ENCODE results near the gene UBE2E1.

Gene UBE2E1

GRCh38 chr3:23797491-23797890, 8.3 kb upstream of the UBE2E1 start:
- no peaks in the 10 kb centered on the region for H3K36me3 ChIP-seq (ENCODE audit: control insufficient read depth, low read depth, low read length)

DNA sequence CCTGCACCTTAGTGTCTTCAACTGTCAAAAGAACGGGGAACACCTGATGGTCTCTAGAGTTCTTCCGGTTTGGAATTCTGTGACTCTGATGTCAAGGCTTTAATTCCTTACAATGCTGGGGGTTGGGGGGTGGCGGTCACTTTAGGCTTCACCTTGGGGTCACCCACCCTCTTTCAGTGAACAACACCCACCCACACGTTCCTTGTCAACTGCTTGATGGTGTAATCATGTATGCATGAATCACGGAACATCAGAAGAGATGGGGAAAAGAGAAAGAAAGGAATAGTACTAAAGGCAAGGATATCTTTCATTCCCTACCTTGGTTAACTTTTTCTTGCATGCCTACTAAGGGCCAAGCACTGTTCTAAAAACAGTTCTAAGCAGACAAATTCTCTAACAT, 7.3 kb upstream of the UBE2E1 start:
- H3K9me3 ChIP-seq (ENCODE audit: control insufficient read depth, low read depth, low read length): no peaks in the 10 kb centered on the region
- H3K36me3 ChIP-seq (ENCODE audit: control insufficient read depth, low read depth, low read length): no peaks in the 10 kb centered on the region
- no peak overlapping the region for H3K27ac ChIP-seq (ENCODE audit: low read length)
- no peak overlapping the region for H3K9ac ChIP-seq (ENCODE audit: low read length)
- no peaks in the 10 kb centered on the region for H3K4me1 ChIP-seq (ENCODE audit: control insufficient read depth, low read depth, low read length)
- H3K4me3 ChIP-seq (ENCODE audit: low read length): no peak overlapping the region
- no peaks in the 10 kb centered on the region for H3K27me3 ChIP-seq (ENCODE audit: control insufficient read depth, insufficient read depth, low read length)

More at GRCh38 chr3:23797491-23797890, 8.3 kb upstream of the UBE2E1 start:
- no peak overlapping the region for H3K27ac ChIP-seq (ENCODE audit: low read length)
- no peaks in the 10 kb centered on the region for H3K4me1 ChIP-seq (ENCODE audit: control insufficient read depth, low read depth, low read length)
- no peaks in the 10 kb centered on the region for H3K27me3 ChIP-seq (ENCODE audit: control insufficient read depth, insufficient read depth, low read length)
- H3K9ac ChIP-seq (ENCODE audit: low read length): no peak overlapping the region
- H3K4me3 ChIP-seq (ENCODE audit: low read length): no peak overlapping the region
- H3K9me3 ChIP-seq (ENCODE audit: control insufficient read depth, low read depth, low read length): no peaks in the 10 kb centered on the region

- no peaks in the 10 kb centered on the region for H3K4me1 ChIP-seq (ENCODE audit: control insufficient read depth, low read depth, low read length)
- no peaks in the 10 kb centered on the region for H3K9me3 ChIP-seq (ENCODE audit: control insufficient read depth, low read depth, low read length)
- no peak overlapping the region for H3K4me3 ChIP-seq (ENCODE audit: low read length)
- H3K27me3 ChIP-seq (ENCODE audit: control insufficient read depth, insufficient read depth, low read length): no peaks in the 10 kb centered on the region
- no peak overlapping the region for H3K27ac ChIP-seq (ENCODE audit: low read length)
- no peak overlapping the region for H3K9ac ChIP-seq (ENCODE audit: low read length)
- no peaks in the 10 kb centered on the region for H3K36me3 ChIP-seq (ENCODE audit: control insufficient read depth, low read depth, low read length)
Measured at GRCh38 chr3:23798876-23799275, 6.9 kb upstream of the UBE2E1 start.

DNA sequence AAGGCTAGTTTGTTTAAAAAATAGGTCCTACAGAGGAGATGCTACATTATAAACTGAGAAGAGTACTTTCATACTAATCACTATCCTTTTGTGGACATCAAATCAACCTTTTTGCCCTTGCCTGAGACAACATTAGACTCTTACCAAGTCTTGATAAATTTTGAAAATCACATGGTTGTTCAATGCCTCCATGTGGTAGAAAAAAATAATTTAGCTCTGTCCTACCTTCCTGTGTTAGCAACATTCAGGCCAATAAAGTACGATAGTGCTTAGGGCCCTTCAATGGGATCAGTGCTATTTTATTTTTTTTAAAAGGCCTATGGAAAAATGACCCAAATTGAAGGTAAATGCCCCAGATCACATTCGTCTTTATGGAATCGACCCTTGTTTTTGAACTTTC, 5.0 kb upstream of the UBE2E1 start:
- Histone ChIP-seq H3K27me3 (ENCODE audit: control insufficient read depth, insufficient read depth, low read length) (peaks cover 10% of the 10 kb centered on the region), H3K9ac (ENCODE audit: low read length) (no peak overlapping the region), H3K4me3 (ENCODE audit: low read length) (no peak overlapping the region), H3K27ac (ENCODE audit: low read length) (no peak overlapping the region), H3K4me1 (ENCODE audit: control insufficient read depth, low read depth, low read length) (peaks cover 3% of the 10 kb centered on the region), H3K9me3 (ENCODE audit: control insufficient read depth, low read depth, low read length) (no peaks in the 10 kb centered on the region), H3K36me3 (ENCODE audit: control insufficient read depth, low read depth, low read length) (no peaks in the 10 kb centered on the region)

GRCh38 chr3:23804441-23805209, 1.1 kb upstream of the UBE2E1 start:
- H3K9me3 ChIP-seq (ENCODE audit: control insufficient read depth, low read depth, low read length): no peaks in the 10 kb centered on the region
- H3K27ac ChIP-seq (ENCODE audit: low read length): no peak overlapping the region
- peaks cover 10% of the 10 kb centered on the region for H3K27me3 ChIP-seq (ENCODE audit: control insufficient read depth, insufficient read depth, low read length)
- H3K4me3 ChIP-seq (ENCODE audit: low read length): peak overlapping the region; percentile 51
- peaks cover 27% of the 10 kb centered on the region for H3K4me1 ChIP-seq (ENCODE audit: control insufficient read depth, low read depth, low read length)
- H3K36me3 ChIP-seq (ENCODE audit: control insufficient read depth, low read depth, low read length): peaks cover 13% of the 10 kb centered on the region
- no peak overlapping the region for H3K9ac ChIP-seq (ENCODE audit: low read length)

GRCh38 chr3:23805210-23805632, 534 bp upstream of the UBE2E1 start:
- Histone ChIP-seq H3K9ac (ENCODE audit: low read length) (peak overlapping the region; percentile 73), H3K27ac (ENCODE audit: low read length) (no peak overlapping the region), H3K4me1 (ENCODE audit: control insufficient read depth, low read depth, low read length) (peaks cover 31% of the 10 kb centered on the region)

GRCh38 chr3:23806534-23807423, 1.0 kb downstream of the UBE2E1 start:
- H3K27me3 ChIP-seq (ENCODE audit: control insufficient read depth, insufficient read depth, low read length): peaks cover 10% of the 10 kb centered on the region
- H3K4me1 ChIP-seq (ENCODE audit: control insufficient read depth, low read depth, low read length): peaks cover 39% of the 10 kb centered on the region
- H3K9ac ChIP-seq (ENCODE audit: low read length): peak overlapping the region; percentile 73
- peak overlapping the region; percentile 80 for H3K4me3 ChIP-seq (ENCODE audit: low read length)
- peaks cover 13% of the 10 kb centered on the region for H3K36me3 ChIP-seq (ENCODE audit: control insufficient read depth, low read depth, low read length)
- no peaks in the 10 kb centered on the region for H3K9me3 ChIP-seq (ENCODE audit: control insufficient read depth, low read depth, low read length)
- no peak overlapping the region for H3K27ac ChIP-seq (ENCODE audit: low read length)

More at GRCh38 chr3:23805210-23805632, 534 bp upstream of the UBE2E1 start:
- Histone ChIP-seq H3K9me3 (ENCODE audit: control insufficient read depth, low read depth, low read length) (no peaks in the 10 kb centered on the region), H3K4me3 (ENCODE audit: low read length) (peak overlapping the region; percentile 51), H3K27me3 (ENCODE audit: control insufficient read depth, insufficient read depth, low read length) (peaks cover 10% of the 10 kb centered on the region), H3K36me3 (ENCODE audit: control insufficient read depth, low read depth, low read length) (peaks cover 13% of the 10 kb centered on the region)

GRCh38 chr3:23807424-23808015, 1.8 kb downstream of the UBE2E1 start:
- H3K4me1 ChIP-seq (ENCODE audit: control insufficient read depth, low read depth, low read length): peaks cover 43% of the 10 kb centered on the region
- peaks cover 18% of the 10 kb centered on the region for H3K36me3 ChIP-seq (ENCODE audit: control insufficient read depth, low read depth, low read length)
- no peak overlapping the region for H3K27ac ChIP-seq (ENCODE audit: low read length)
- H3K4me3 ChIP-seq (ENCODE audit: low read length): peak overlapping the region; percentile 80
- H3K9me3 ChIP-seq (ENCODE audit: control insufficient read depth, low read depth, low read length): no peaks in the 10 kb centered on the region
- H3K9ac ChIP-seq (ENCODE audit: low read length): peak overlapping the region; percentile 73
- H3K27me3 ChIP-seq (ENCODE audit: control insufficient read depth, insufficient read depth, low read length): peaks cover 10% of the 10 kb centered on the region

- Histone ChIP-seq H3K4me1 (ENCODE audit: control insufficient read depth, low read depth, low read length) (peaks cover 43% of the 10 kb centered on the region), H3K36me3 (ENCODE audit: control insufficient read depth, low read depth, low read length) (peaks cover 18% of the 10 kb centered on the region), H3K9ac (ENCODE audit: low read length) (no peak overlapping the region), H3K27ac (ENCODE audit: low read length) (no peak overlapping the region), H3K9me3 (ENCODE audit: control insufficient read depth, low read depth, low read length) (no peaks in the 10 kb centered on the region), H3K4me3 (ENCODE audit: low read length) (peak overlapping the region; percentile 80), H3K27me3 (ENCODE audit: control insufficient read depth, insufficient read depth, low read length) (peaks cover 10% of the 10 kb centered on the region)
Measured at GRCh38 chr3:23808525-23808924, 2.8 kb downstream of the UBE2E1 start.

DNA sequence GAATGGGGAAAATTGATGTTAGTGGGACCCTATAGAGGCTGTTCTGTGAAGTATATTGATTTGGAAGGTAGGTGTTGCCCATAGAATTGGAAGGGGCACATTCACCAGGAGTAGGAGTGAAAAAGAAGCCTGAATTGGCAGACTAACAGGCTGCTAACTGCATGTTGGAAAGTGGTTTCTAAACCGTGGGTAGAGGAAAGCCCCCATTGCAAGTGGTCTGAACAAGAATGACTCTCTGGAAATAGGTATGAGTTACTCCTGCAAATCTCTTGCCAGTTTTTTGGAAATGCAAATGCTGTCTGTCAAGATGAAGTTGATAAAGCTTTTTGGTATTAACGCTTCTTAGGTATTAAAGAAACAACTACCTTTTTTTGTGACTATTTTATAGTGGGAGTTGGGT, 3.5 kb downstream of the UBE2E1 start:
- Histone ChIP-seq H3K4me3 (ENCODE audit: low read length) (peak overlapping the region; percentile 82), H3K36me3 (ENCODE audit: control insufficient read depth, low read depth, low read length) (peaks cover 18% of the 10 kb centered on the region), H3K27me3 (ENCODE audit: control insufficient read depth, insufficient read depth, low read length) (peaks cover 8% of the 10 kb centered on the region), H3K9me3 (ENCODE audit: control insufficient read depth, low read depth, low read length) (no peaks in the 10 kb centered on the region), H3K4me1 (ENCODE audit: control insufficient read depth, low read depth, low read length) (peaks cover 43% of the 10 kb centered on the region), H3K9ac (ENCODE audit: low read length) (peak overlapping the region; percentile 88), H3K27ac (ENCODE audit: low read length) (no peak overlapping the region)

DNA sequence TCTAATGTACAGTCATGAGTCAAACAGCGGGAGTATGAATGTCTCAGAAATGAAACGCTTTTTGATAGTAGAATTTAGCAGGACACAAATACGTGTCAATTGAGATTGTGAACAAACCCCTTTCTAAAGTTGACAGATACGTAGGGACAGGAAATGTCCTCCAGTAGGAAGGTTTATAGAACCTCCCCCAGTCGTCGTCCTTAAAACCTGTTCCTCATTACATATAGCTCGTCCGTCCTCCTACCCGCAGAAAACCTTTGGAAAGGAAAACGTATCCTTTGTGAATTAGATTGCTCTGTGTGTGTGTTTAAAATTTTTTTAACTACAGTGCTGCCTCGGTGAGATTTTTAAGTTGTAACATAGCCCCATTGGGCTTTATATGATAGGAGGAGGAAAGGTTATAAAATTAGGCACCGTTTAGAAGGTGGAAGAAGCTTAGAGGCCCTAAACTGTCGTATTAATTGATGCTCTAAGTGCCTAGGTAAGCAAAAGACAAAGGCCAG, 4.1 kb downstream of the UBE2E1 start:
- Histone ChIP-seq H3K4me1 (ENCODE audit: control insufficient read depth, low read depth, low read length) (peaks cover 43% of the 10 kb centered on the region), H3K9ac (ENCODE audit: low read length) (peak overlapping the region; percentile 88), H3K9me3 (ENCODE audit: control insufficient read depth, low read depth, low read length) (no peaks in the 10 kb centered on the region), H3K4me3 (ENCODE audit: low read length) (peak overlapping the region; percentile 82), H3K36me3 (ENCODE audit: control insufficient read depth, low read depth, low read length) (peaks cover 18% of the 10 kb centered on the region), H3K27me3 (ENCODE audit: control insufficient read depth, insufficient read depth, low read length) (peaks cover 3% of the 10 kb centered on the region), H3K27ac (ENCODE audit: low read length) (peak overlapping the region; percentile 25)
